Gastroesophageal sphincter (tissue), 4 donors: ENCODE measurements around the gene ZGLP1. TPM values are rescaled to one million over a fixed set of nuclear protein-coding genes. Genes with fewer than 3 reads are reported as not detected.

Experiments used
- ATAC-seq: fragments of 150-250 bp; one replicate; pipeline ENCODE4 v1.9.1; 2016; ENCODE audit warnings: mild to moderate bottlenecking, moderate library complexity
- H3K27ac ChIP-seq, 4 donors: fragments of 200-600 bp; sonication (generic) in 3 of 4; 1 replicate in 3 of 4; 2 replicates in 1 of 4; pipeline ENCODE4 v1.5.1; 2016 to 2019
- H3K27me3 ChIP-seq: fragments of 200-600 bp; sonication (generic); one replicate; pipeline ENCODE4 v1.5.1; 2019
- H3K36me3 ChIP-seq, 2 donors: fragments of 200-600 bp; sonication (generic); one replicate each; pipeline ENCODE4 v1.5.1; 2019; ENCODE audit warnings: control low read depth in 1 of 2
- H3K4me1 ChIP-seq, 3 donors: fragments of 200-600 bp; sonication (generic); 1 replicate in 2 of 3; 2 replicates in 1 of 3; pipeline ENCODE4 v1.5.1; 2016 to 2019; ENCODE audit warnings: control low read depth in 2 of 3
- H3K4me3 ChIP-seq, 2 donors: fragments of 200-600 bp; sonication (generic); one replicate each; pipeline ENCODE4 v1.5.1; 2019; ENCODE audit warnings: mild to moderate bottlenecking in 1 of 2, moderate library complexity in 1 of 2
- H3K9me3 ChIP-seq, 3 donors: fragments of 200-600 bp; sonication (generic); one replicate each; pipeline ENCODE4 v1.5.1; 2017 to 2019; ENCODE audit warnings: control low read depth in 2 of 3
- EP300 ChIP-seq: sonication (generic); formaldehyde crosslinking; IDR thresholded peaks from one replicate; pipeline ENCODE4 v1.6.1; 2017; ENCODE audit warnings: antibody characterized with exemption, mild to moderate bottlenecking
- POLR2A ChIP-seq, 2 donors: fragments of 450-650 bp; IDR thresholded peaks; one replicate each; pipeline ENCODE4 v1.6.1; 2017; ENCODE audit warnings: antibody characterized with exemption in 2 of 2, mild to moderate bottlenecking in 2 of 2, moderate library complexity in 1 of 2
- POLR2AphosphoS5 ChIP-seq: sonication (generic); formaldehyde crosslinking; IDR thresholded peaks from one replicate; pipeline ENCODE4 v1.6.1; 2017; ENCODE audit warnings: antibody characterized with exemption
- WGBS, 2 donors: methylation state at CpG; one replicate each; pipeline ENCODE4 v1.1.5; 2018; ENCODE audit warnings: low coverage in 1 of 2; 5-methylcytosine and 5-hydroxymethylcytosine counted together
- small RNA-seq, 4 donors: library from RNA; depleted of rRNA; stranded (forward); fragments of <200 nt; gene quantifications; one replicate each; pipeline ENCODE3, GENCODE V24; 2016
- total RNA-seq, 4 donors: library from RNA; depleted of rRNA; stranded (reverse); fragments of >200 nt; gene quantifications; one replicate each; pipeline ENCODE4 v1.1.0, GENCODE V29; 2016
- TF ChIP-seq, protein P1 (sequence below), 4 experiments: fragments of 200-600 bp in 2 of 4; fragments of 450-650 bp in 2 of 4; sonication (generic) in 1 of 4; IDR thresholded peaks; one replicate each; pipeline ENCODE4 v1.5.1; 2017 to 2019; ENCODE audit warnings: antibody characterized with exemption in 4 of 4, mild to moderate bottlenecking in 2 of 4, moderate library complexity in 2 of 4

The ZGLP1 gene
- total RNA-seq, 4 donors from 2014 or later: 0.81 to 2.5 (median 1.1) TPM; not detected in 1

GRCh38 chr19:10258080-10258710, 51.4 kb downstream of the ZGLP1 start:
- Histone ChIP-seq H3K9me3 (no peaks in the 10 kb centered on the region), H3K4me1 (peaks cover 0 to 14% (median 3%) of the 10 kb centered on the region in 3 donors), H3K27ac (no peak overlapping the region), H3K36me3 (peaks cover 0 to 67% of the 10 kb centered on the region in 2 donors), H3K27me3 (no peaks in the 10 kb centered on the region), H3K4me3 (no peak overlapping the region)
- ATAC-seq: no peak
- WGBS, 2 donors: no CpG with 5 or more reads among the region's 18 CpGs
- TF ChIP-seq POLR2AphosphoS5: no peak
- TF ChIP-seq, protein P1, sequence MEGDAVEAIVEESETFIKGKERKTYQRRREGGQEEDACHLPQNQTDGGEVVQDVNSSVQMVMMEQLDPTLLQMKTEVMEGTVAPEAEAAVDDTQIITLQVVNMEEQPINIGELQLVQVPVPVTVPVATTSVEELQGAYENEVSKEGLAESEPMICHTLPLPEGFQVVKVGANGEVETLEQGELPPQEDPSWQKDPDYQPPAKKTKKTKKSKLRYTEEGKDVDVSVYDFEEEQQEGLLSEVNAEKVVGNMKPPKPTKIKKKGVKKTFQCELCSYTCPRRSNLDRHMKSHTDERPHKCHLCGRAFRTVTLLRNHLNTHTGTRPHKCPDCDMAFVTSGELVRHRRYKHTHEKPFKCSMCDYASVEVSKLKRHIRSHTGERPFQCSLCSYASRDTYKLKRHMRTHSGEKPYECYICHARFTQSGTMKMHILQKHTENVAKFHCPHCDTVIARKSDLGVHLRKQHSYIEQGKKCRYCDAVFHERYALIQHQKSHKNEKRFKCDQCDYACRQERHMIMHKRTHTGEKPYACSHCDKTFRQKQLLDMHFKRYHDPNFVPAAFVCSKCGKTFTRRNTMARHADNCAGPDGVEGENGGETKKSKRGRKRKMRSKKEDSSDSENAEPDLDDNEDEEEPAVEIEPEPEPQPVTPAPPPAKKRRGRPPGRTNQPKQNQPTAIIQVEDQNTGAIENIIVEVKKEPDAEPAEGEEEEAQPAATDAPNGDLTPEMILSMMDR (IDR thresholded peaks at IDR 0.05): no peak
- TF ChIP-seq EP300: no peak
- no peak for TF ChIP-seq POLR2A (IDR thresholded peaks at IDR 0.05)

GRCh38 chr19:10256970-10257615, 52.5 kb downstream of the ZGLP1 start:
- Histone ChIP-seq H3K9me3 (no peaks in the 10 kb centered on the region), H3K4me1 (peaks cover 0 to 24% (median 9%) of the 10 kb centered on the region in 3 donors), H3K27ac (no peak overlapping the region), H3K4me3 (no peak overlapping the region), H3K36me3 (peaks cover 0 to 67% of the 10 kb centered on the region in 2 donors), H3K27me3 (no peaks in the 10 kb centered on the region)
- WGBS, 2 donors: 71 to 76% methylated on average over 5 to 8 of the region's 9 CpGs
- ATAC-seq: no peak
- no peak for TF ChIP-seq EP300
- TF ChIP-seq, protein P1 (IDR thresholded peaks at IDR 0.05): no peak

GRCh38 chr19:10256551-10256950, 53.1 kb downstream of the ZGLP1 start:
- no peak for ATAC-seq
- TF ChIP-seq POLR2A (IDR thresholded peaks at IDR 0.05) (no peak), POLR2AphosphoS5 (no peak), EP300 (no peak)
- TF ChIP-seq, protein P1 (IDR thresholded peaks at IDR 0.05): no peak
- Histone ChIP-seq H3K9me3 (no peaks in the 10 kb centered on the region), H3K27me3 (no peaks in the 10 kb centered on the region), H3K4me1 (peaks cover 0 to 24% (median 9%) of the 10 kb centered on the region in 3 donors), H3K4me3 (no peak overlapping the region), H3K27ac (no peak overlapping the region), H3K36me3 (peaks cover 0 to 67% of the 10 kb centered on the region in 2 donors)
- 56% methylated on average over 2 of the region's 18 CpGs; no CpG with 5 or more reads in 1 of the 2 donors for WGBS, 2 donors

DNA sequence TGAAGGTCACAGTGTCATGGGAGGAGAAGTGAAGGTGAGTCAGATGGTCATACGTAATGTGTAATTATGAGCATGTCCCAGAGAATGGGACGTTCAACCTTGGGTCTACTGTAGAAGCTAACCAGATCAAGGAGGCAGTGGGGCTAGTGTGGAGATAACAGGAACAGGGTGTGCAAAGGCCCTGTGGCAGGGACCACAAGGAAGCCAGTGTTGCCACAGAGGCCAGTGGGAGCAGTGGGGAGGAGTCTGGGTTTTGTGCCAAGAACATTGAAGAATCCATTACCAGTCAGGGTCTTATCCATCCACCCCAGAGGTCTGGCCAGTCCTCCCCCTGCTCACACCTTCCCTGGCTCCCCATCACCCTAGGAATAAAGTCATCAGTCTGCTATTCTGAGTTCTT, 54.3 kb downstream of the ZGLP1 start:
- Histone ChIP-seq H3K4me3 (no peak overlapping the region), H3K27me3 (no peaks in the 10 kb centered on the region), H3K9me3 (no peaks in the 10 kb centered on the region), H3K36me3 (peaks cover 0 to 67% of the 10 kb centered on the region in 2 donors), H3K27ac (no peak overlapping the region), H3K4me1 (peaks cover 0 to 35% (median 9%) of the 10 kb centered on the region in 3 donors)
- ATAC-seq: no peak
- 85% methylated on average over 2 of the region's 2 CpGs; no CpG with 5 or more reads in 1 of the 2 donors for WGBS, 2 donors
- no peak for TF ChIP-seq POLR2A (IDR thresholded peaks at IDR 0.05)
- TF ChIP-seq, protein P1 (IDR thresholded peaks at IDR 0.05): no peak
- no peak for TF ChIP-seq POLR2AphosphoS5
- no peak for TF ChIP-seq EP300

Small RNAs within 50 kb of the gene (small RNA-seq; reads per million reads assigned to genes)
- 0 reads per million in 4 donors for gene AC011511.1
- 0 to 0.13 (median 0) reads per million in 4 donors for gene AC011511.4

Other genes starting within 250 kb of the ZGLP1 start
- gene SHFL, start 223.5 kb downstream of the ZGLP1 start, total RNA-seq: 10 to 100 TPM; 23.4 to 31.6 (median 26.2) TPM
- gene ANGPTL6, start 207.1 kb downstream of the ZGLP1 start, total RNA-seq: not detected
- gene PPAN, start 203.5 kb downstream of the ZGLP1 start, total RNA-seq: 10 to 100 TPM; 22.7 to 40.3 (median 31.5) TPM
- gene P2RY11, start 198.1 kb downstream of the ZGLP1 start, total RNA-seq: 10 to 100 TPM in 1 of 4 donors, 1 to 10 TPM in 2, under 1 TPM in 1; 0.96 to 15.7 (median 5.3) TPM
- gene EIF3G, start 189.9 kb downstream of the ZGLP1 start, total RNA-seq: 100 to 1,000 TPM; 295 to 323 (median 310) TPM
- gene DNMT1, start 114.9 kb downstream of the ZGLP1 start, total RNA-seq: 10 to 100 TPM; 28.1 to 50.6 (median 38.1) TPM
- gene S1PR2, start 78.5 kb downstream of the ZGLP1 start, total RNA-seq: 10 to 100 TPM in 3 of 4 donors, 1 to 10 TPM in 1; 7.5 to 24.5 (median 16.7) TPM
- 10 to 100 TPM; 45.8 to 86.0 (median 51.9) TPM for gene MRPL4, start 57.6 kb downstream of the ZGLP1 start, total RNA-seq
- 10 to 100 TPM in 3 of 4 donors, 1 to 10 TPM in 1; 8.8 to 33.0 (median 19.6) TPM for gene ICAM1, start 38.7 kb downstream of the ZGLP1 start, total RNA-seq
- gene ICAM4, start 22.9 kb downstream of the ZGLP1 start, total RNA-seq: under 1 TPM in 1 of 4 donors, not detected in 3; 0.47 TPM
- under 1 TPM in 3 of 4 donors, not detected in 1; 0.12 to 0.54 (median 0.47) TPM for gene ICAM5, start 19.9 kb downstream of the ZGLP1 start, total RNA-seq
- gene FDX2, start 6.2 kb upstream of the ZGLP1 start, total RNA-seq: 10 to 100 TPM in 3 of 4 donors, 1 to 10 TPM in 1; 6.7 to 36.5 (median 16.6) TPM
- gene RAVER1, start 23.7 kb upstream of the ZGLP1 start, total RNA-seq: 10 to 100 TPM; 15.6 to 33.2 (median 21.8) TPM
- gene ICAM3, start 29.8 kb upstream of the ZGLP1 start, total RNA-seq: 1 to 10 TPM; 3.4 to 9.3 (median 5.6) TPM
- gene TYK2, start 70.8 kb upstream of the ZGLP1 start, total RNA-seq: 10 to 100 TPM; 40.8 to 77.2 (median 53.9) TPM
- 100 to 1,000 TPM; 144 to 177 (median 162) TPM for gene CDC37, start 93.7 kb upstream of the ZGLP1 start, total RNA-seq
- 10 to 100 TPM in 2 of 4 donors, 1 to 10 TPM in 2; 7.3 to 22.5 (median 10.0) TPM for gene PDE4A, start 110.7 kb upstream of the ZGLP1 start, total RNA-seq
- gene KEAP1, start 193.5 kb upstream of the ZGLP1 start, total RNA-seq: 10 to 100 TPM; 62.1 to 80.3 (median 69.8) TPM
- 1 to 10 TPM in 1 of 4 donors, not detected in 3; 1.1 TPM for gene S1PR5, start 207.6 kb upstream of the ZGLP1 start, total RNA-seq
- 10 to 100 TPM; 18.4 to 35.6 (median 24.9) TPM for gene ATG4D, start 234.1 kb upstream of the ZGLP1 start, total RNA-seq